Colonic mucosa (tissue), 4 donors: Measurements from ENCODE around the gene PLXNA2. TPM values are rescaled to one million over a fixed set of nuclear protein-coding genes. Genes with fewer than 3 reads are reported as not detected.

Source experiments
- DNase-seq: peaks from one replicate; pipeline ENCODE4 v3.0.0-alpha.2; 2020
- H3K27ac ChIP-seq: fragments of 200-600 bp; one replicate; pipeline ENCODE4 v1.8.0; 2021
- H3K27me3 ChIP-seq: fragments of 200-600 bp; one replicate; pipeline ENCODE4 v1.8.0; 2021
- H3K36me3 ChIP-seq: fragments of 200-600 bp; one replicate; pipeline ENCODE4 v1.8.0; 2021
- H3K4me1 ChIP-seq: fragments of 200-600 bp; one replicate; pipeline ENCODE4 v1.8.0; 2021; ENCODE audit warnings: mild to moderate bottlenecking
- H3K4me3 ChIP-seq: fragments of 200-600 bp; one replicate; pipeline ENCODE4 v1.8.0; 2021
- H3K9ac ChIP-seq, 2 donors: one replicate each; pipeline ENCODE4 v1.7.0; 2013; ENCODE audit warnings: control low read depth in 2 of 2, low read depth in 2 of 2, low read length in 2 of 2
- H3K9me3 ChIP-seq: fragments of 200-600 bp; one replicate; pipeline ENCODE4 v1.8.0; 2021
- intact Hi-C: fragments of 100-400 bp; cut with DNase I; formaldehyde crosslinking; loops from one replicate; pipeline ENCODE4 v1.14.1; 2022
- total RNA-seq, 2 donors: library from RNA; stranded (reverse); fragmentation: NEBNext Ultra II Directional in 1 of 2; extraction: Animal tissue kit (Norgen Biotek cat#: 25700) in 1 of 2; gene quantifications; one replicate each; pipeline ENCODE4 v1.2.1, GENCODE V29; 2021
- TF ChIP-seq, protein P1 (sequence below): fragments of 200-600 bp; IDR thresholded peaks from one replicate; pipeline ENCODE4 v1.8.0; 2022; ENCODE audit warnings: antibody characterized with exemption, mild to moderate bottlenecking
- donor health status: healthy.
- donor health status: DM: no; HTN: no; CAD: no.
- donor health status: DM: no; HTN: no; CAD: no.

Gene PLXNA2
- total RNA-seq, 2 donors from 2014 or later, result 46.1 to 81.6 TPM

DNA sequence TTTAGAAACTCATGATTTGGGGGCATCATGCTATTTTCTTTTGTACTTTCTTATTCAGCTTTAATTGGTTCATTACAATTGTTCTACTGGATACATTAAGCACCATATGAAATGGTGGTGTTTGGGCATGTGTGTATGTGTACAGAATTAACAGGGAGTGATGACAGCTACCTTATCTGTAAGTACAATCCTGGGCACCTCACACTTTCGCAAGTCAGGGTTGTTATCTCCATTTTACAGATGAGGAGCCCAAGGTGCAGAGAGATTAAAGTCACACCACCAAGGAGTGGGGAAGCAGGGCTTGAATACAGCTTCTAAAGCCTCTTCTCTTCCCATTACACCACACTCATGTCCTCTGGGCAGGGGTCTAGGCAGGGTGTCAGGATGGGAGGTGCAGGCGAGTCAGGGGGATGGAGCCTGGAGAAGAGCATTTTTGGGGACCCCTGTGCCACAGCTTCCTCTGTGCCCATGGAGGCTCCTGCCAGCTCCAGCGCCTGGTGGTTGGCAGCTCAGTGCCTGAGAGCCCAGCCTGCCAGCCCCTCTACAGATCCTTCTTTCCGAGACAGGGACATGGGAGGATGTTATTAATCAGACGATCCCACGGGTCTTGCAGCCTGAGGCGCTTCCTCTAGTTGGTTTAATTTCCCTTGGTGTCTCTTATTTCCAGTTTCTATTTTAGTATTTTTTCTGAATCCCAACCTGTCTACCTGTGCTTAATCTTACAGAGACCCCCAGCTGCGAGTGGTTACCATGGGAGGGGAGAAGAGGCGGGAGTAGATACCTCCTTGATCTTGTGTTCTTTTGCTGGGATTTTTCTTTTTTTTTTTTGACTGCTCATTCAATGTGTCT lies 207.0 kb downstream of the PLXNA2 start:
- DNase-seq, result no peak
- no peak overlapping the region for H3K4me3 ChIP-seq
- H3K9ac ChIP-seq, result no peak overlapping the region
- no peaks in the 10 kb centered on the region for H3K27me3 ChIP-seq
- H3K27ac ChIP-seq, result no peak overlapping the region
- no peaks in the 10 kb centered on the region for H3K36me3 ChIP-seq
- TF ChIP-seq, protein P1, sequence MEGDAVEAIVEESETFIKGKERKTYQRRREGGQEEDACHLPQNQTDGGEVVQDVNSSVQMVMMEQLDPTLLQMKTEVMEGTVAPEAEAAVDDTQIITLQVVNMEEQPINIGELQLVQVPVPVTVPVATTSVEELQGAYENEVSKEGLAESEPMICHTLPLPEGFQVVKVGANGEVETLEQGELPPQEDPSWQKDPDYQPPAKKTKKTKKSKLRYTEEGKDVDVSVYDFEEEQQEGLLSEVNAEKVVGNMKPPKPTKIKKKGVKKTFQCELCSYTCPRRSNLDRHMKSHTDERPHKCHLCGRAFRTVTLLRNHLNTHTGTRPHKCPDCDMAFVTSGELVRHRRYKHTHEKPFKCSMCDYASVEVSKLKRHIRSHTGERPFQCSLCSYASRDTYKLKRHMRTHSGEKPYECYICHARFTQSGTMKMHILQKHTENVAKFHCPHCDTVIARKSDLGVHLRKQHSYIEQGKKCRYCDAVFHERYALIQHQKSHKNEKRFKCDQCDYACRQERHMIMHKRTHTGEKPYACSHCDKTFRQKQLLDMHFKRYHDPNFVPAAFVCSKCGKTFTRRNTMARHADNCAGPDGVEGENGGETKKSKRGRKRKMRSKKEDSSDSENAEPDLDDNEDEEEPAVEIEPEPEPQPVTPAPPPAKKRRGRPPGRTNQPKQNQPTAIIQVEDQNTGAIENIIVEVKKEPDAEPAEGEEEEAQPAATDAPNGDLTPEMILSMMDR, result no peak
- H3K4me1 ChIP-seq, result no peaks in the 10 kb centered on the region
- no peaks in the 10 kb centered on the region for H3K9me3 ChIP-seq
- intact Hi-C loops, result no loop called here

- Histone ChIP-seq H3K9me3 (no peaks in the 10 kb centered on the region), H3K4me1 (no peaks in the 10 kb centered on the region), H3K4me3 (no peak overlapping the region), H3K27me3 (no peaks in the 10 kb centered on the region), H3K27ac (no peak overlapping the region), H3K36me3 (no peaks in the 10 kb centered on the region), H3K9ac (no peak overlapping the region)
- DNase-seq, result no peak
- TF ChIP-seq, protein P1, result no peak
- intact Hi-C loops, result no loop called here
Observed at GRCh38 chr1:208036106-208036808, 207.9 kb downstream of the PLXNA2 start.

DNA sequence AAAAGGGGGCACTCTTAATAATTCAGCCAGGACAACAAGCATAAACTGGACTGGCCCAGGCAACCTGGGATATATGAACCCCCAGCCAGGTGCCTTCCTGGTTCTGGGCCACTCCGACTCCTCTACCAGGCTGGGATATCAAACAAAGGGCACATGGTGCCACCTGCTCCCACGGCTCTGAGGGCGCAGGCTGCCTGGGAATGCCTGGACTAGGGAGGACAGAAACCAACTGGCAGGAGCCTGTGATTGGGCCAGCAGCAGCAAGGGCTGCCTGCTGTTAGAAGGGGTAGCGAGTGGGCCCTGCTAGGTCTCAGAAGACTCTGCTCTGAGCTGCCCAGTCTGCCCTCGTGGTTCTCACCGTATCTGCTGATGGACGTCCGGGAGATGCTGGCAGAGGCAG lies 210.0 kb downstream of the PLXNA2 start:
- Histone ChIP-seq H3K9ac (no peak overlapping the region), H3K9me3 (no peaks in the 10 kb centered on the region), H3K36me3 (no peaks in the 10 kb centered on the region), H3K27me3 (no peaks in the 10 kb centered on the region), H3K27ac (no peak overlapping the region), H3K4me1 (peaks cover 3% of the 10 kb centered on the region), H3K4me3 (no peak overlapping the region)
- intact Hi-C loops, result no loop called here
- TF ChIP-seq, protein P1, result no peak
- DNase-seq, result no peak

DNA sequence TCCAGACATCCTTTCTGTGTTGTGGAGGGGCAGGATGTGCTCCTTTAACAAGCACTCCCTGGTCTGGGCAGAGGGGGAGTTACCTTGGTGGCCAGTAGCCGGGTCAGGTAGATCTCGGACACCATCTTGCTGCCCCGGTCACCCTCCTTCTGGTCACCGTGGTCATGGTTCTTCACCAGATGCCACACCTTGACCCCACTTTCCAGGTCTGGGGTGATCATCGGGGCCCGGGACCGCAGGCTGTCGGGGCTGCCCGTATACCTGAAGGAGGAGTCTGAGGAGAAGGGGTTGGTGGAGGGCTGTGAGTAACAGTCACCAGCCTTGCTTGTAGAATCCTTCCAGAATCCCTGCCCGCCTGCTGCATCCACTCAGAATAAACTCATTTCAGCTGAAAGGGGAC lies 210.9 kb downstream of the PLXNA2 start:
- Histone ChIP-seq H3K9ac (no peak overlapping the region), H3K4me1 (peaks cover 7% of the 10 kb centered on the region), H3K27me3 (no peaks in the 10 kb centered on the region), H3K4me3 (no peak overlapping the region), H3K9me3 (no peaks in the 10 kb centered on the region), H3K27ac (no peak overlapping the region), H3K36me3 (no peaks in the 10 kb centered on the region)
- no peak for DNase-seq
- TF ChIP-seq, protein P1, result no peak
- intact Hi-C loops, result no loop called here

- no peaks in the 10 kb centered on the region for H3K9me3 ChIP-seq
- DNase-seq, result no peak
- H3K27me3 ChIP-seq, result no peaks in the 10 kb centered on the region
- H3K9ac ChIP-seq, result no peak overlapping the region
- peaks cover 7% of the 10 kb centered on the region for H3K4me1 ChIP-seq
- TF ChIP-seq, protein P1, result no peak
- no peak overlapping the region for H3K27ac ChIP-seq
- no peaks in the 10 kb centered on the region for H3K36me3 ChIP-seq
- intact Hi-C loops, result no loop called here
- no peak overlapping the region for H3K4me3 ChIP-seq
Observed at GRCh38 chr1:208031932-208032320, 212.3 kb downstream of the PLXNA2 start.
